Neural cell (in vitro differentiated cells): Measurements from ENCODE around the gene VIT. TPM values are rescaled to one million over a fixed set of nuclear protein-coding genes. Genes with fewer than 3 reads are reported as not detected.

Experiments
- H2AFZ ChIP-seq: fragments of 200-600, 300-800 bp; sonication (generic), shearing (Covaris generic); 2 replicates; pipeline ENCODE4 v1.6.0; 2014; ENCODE audit warnings: low read depth, mild to moderate bottlenecking, antibody characterized with exemption, low read length, moderate library complexity
- H3F3A ChIP-seq: fragments of 200-600 bp; shearing (Covaris generic); 2 replicates; pipeline ENCODE4 v1.6.1; 2016; ENCODE audit warnings: mild to moderate bottlenecking, moderate library complexity, mixed read lengths, antibody characterized with exemption, low read length; ENCODE audit not compliant: insufficient read depth, poor library complexity, severe bottlenecking
- H3K27ac ChIP-seq: fragments of 200-600, 300-800 bp; sonication (generic), shearing (Covaris generic); 2 replicates; pipeline ENCODE4 v1.5.1; 2014; ENCODE audit warnings: mild to moderate bottlenecking, low read length, moderate library complexity
- H3K27me3 ChIP-seq: fragments of 300-800, 200-600 bp; sonication (generic), shearing (Covaris generic); 2 replicates; pipeline ENCODE4 v1.6.0; 2014; ENCODE audit warnings: mild to moderate bottlenecking, low read depth, low read length, moderate library complexity; ENCODE audit not compliant: insufficient read depth
- H3K36me3 ChIP-seq: fragments of 300-800, 200-600 bp; sonication (generic), shearing (Covaris generic); 2 replicates; pipeline ENCODE4 v1.5.1; 2014; ENCODE audit warnings: mild to moderate bottlenecking, antibody characterized with exemption, low read length, moderate library complexity; ENCODE audit not compliant: insufficient read depth
- H3K4me2 ChIP-seq: fragments of 300-800, 200-600 bp; sonication (generic), shearing (Covaris generic); 2 replicates; pipeline ENCODE4 v1.6.0; 2014; ENCODE audit warnings: mild to moderate bottlenecking, low read length
- H3K4me3 ChIP-seq: fragments of 300-800, 200-600 bp; sonication (generic), shearing (Covaris generic); 2 replicates; pipeline ENCODE4 v1.5.1; 2014; ENCODE audit warnings: mild to moderate bottlenecking, low read length, moderate library complexity
- H3K79me2 ChIP-seq: fragments of 200-600 bp; shearing (Covaris generic); replicated peaks from 2 replicates; pipeline ENCODE4 v1.6.0; 2014; ENCODE audit warnings: mild to moderate bottlenecking, low read length, moderate library complexity; ENCODE audit not compliant: insufficient read depth
- H3K9ac ChIP-seq: fragments of 300-800, 200-600 bp; sonication (generic), shearing (Covaris generic); 2 replicates; pipeline ENCODE4 v1.6.1; 2016; ENCODE audit warnings: mild to moderate bottlenecking, low read length, mixed read lengths
- H3K9me2 ChIP-seq: fragments of 200-600 bp; shearing (Covaris generic); 2 replicates; pipeline ENCODE4 v1.6.1; 2016; ENCODE audit warnings: mild to moderate bottlenecking, low read length, mixed read lengths; ENCODE audit not compliant: insufficient read depth
- H3K9me3 ChIP-seq: fragments of 200-600, 300-800 bp; sonication (generic), shearing (Covaris generic); 2 replicates; pipeline ENCODE4 v1.6.1; 2016; ENCODE audit warnings: mild to moderate bottlenecking, mixed run types, low read length, moderate library complexity, mixed read lengths
- H4K20me1 ChIP-seq: fragments of 200-600 bp; shearing (Covaris generic); 2 replicates; pipeline ENCODE4 v1.6.1; 2016; ENCODE audit warnings: mild to moderate bottlenecking, mixed run types; ENCODE audit not compliant: insufficient read depth
- CTCF ChIP-seq: fragments of 450-650 bp; IDR thresholded peaks from 2 replicates; pipeline ENCODE4 v1.5.1; 2014; ENCODE audit warnings: antibody characterized with exemption, mild to moderate bottlenecking, moderate library complexity; ENCODE audit not compliant: poor library complexity, severe bottlenecking
- EP300 ChIP-seq: fragments of 450-650 bp; conservative IDR thresholded peaks from 2 replicates; pipeline ENCODE4 v1.6.1; 2014; ENCODE audit warnings: antibody characterized with exemption, mild to moderate bottlenecking, moderate library complexity; ENCODE audit not compliant: poor library complexity, severe bottlenecking
- EZH2 ChIP-seq: fragments of 200-600, 300-800 bp; shearing (Covaris generic), sonication (generic); IDR thresholded peaks from 2 replicates; pipeline ENCODE4 v1.6.1; 2014; ENCODE audit warnings: antibody characterized with exemption, low read length, borderline replicate concordance, mild to moderate bottlenecking; ENCODE audit not compliant: insufficient read depth, poor library complexity, severe bottlenecking
- MXI1 ChIP-seq: fragments of 450-650 bp; conservative IDR thresholded peaks from 2 replicates; pipeline ENCODE4 v1.6.1; 2014; ENCODE audit warnings: antibody characterized with exemption, mild to moderate bottlenecking; ENCODE audit not compliant: poor library complexity, severe bottlenecking
- POLR2AphosphoS5 ChIP-seq: IDR thresholded peaks from 2 replicates; pipeline ENCODE4 v1.6.1; 2012
- RAD21 ChIP-seq: fragments of 450-650 bp; conservative IDR thresholded peaks from 2 replicates; pipeline ENCODE4 v1.6.1; 2014; ENCODE audit warnings: antibody characterized with exemption, mild to moderate bottlenecking, moderate library complexity
- REST ChIP-seq: IDR thresholded peaks from 2 replicates; pipeline ENCODE4 v1.6.1; 2012; ENCODE audit warnings: borderline replicate concordance
- SMC3 ChIP-seq: fragments of 450-650 bp; conservative IDR thresholded peaks from 2 replicates; pipeline ENCODE4 v1.6.1; 2014; ENCODE audit warnings: antibody characterized with exemption, mild to moderate bottlenecking, moderate library complexity; ENCODE audit not compliant: poor library complexity
- TAF1 ChIP-seq: IDR thresholded peaks from 2 replicates; pipeline ENCODE4 v1.6.1; 2012; ENCODE audit warnings: low read depth
- polyA plus RNA-seq: library from polyadenylated mRNA; depleted of rRNA; stranded (reverse); fragments of >200 nt; gene quantifications from 2 replicates; pipeline ENCODE4 v1.2.3, GENCODE V29; 2014

VIT gene
- polyA plus RNA-seq, 1 donor from 2014 or later = not detected

- Histone ChIP-seq H4K20me1 (no peaks in the 10 kb centered on the region), H3K9me2 (no peaks in the 10 kb centered on the region), H3K27ac (no peak overlapping the region), H2AFZ (no peak overlapping the region), H3K9me3 (no peaks in the 10 kb centered on the region), H3F3A (no peaks in the 10 kb centered on the region), H3K9ac (no peak overlapping the region), H3K36me3 (no peaks in the 10 kb centered on the region), H3K4me3 (no peak overlapping the region), H3K79me2 (no peaks in the 10 kb centered on the region), H3K27me3 (no peaks in the 10 kb centered on the region), H3K4me2 (no peak overlapping the region)
- no peak for TF ChIP-seq RAD21
- TF ChIP-seq EP300 = no peak
- no peak for TF ChIP-seq REST
- TF ChIP-seq EZH2 = no peak
- TF ChIP-seq TAF1 = no peak
- no peak for TF ChIP-seq SMC3
- no peak for TF ChIP-seq MXI1
- no peak for TF ChIP-seq CTCF
Observed at GRCh38 chr2:36659872-36660312, 36.6 kb upstream of the VIT start.

GRCh38 chr2:36662638-36663037 is 33.9 kb upstream of the VIT start:
- Histone ChIP-seq H3K4me3 (no peak overlapping the region), H3K9me3 (no peaks in the 10 kb centered on the region), H3K27ac (no peak overlapping the region), H3K36me3 (no peaks in the 10 kb centered on the region), H3K27me3 (no peaks in the 10 kb centered on the region), H3F3A (no peaks in the 10 kb centered on the region), H2AFZ (no peak overlapping the region), H4K20me1 (no peaks in the 10 kb centered on the region), H3K79me2 (no peaks in the 10 kb centered on the region), H3K4me2 (no peak overlapping the region), H3K9me2 (no peaks in the 10 kb centered on the region), H3K9ac (no peak overlapping the region)
- TF ChIP-seq RAD21 (no peak), POLR2AphosphoS5 (no peak), SMC3 (no peak), MXI1 (no peak), EP300 (no peak), REST (no peak), TAF1 (no peak), EZH2 (no peak)
